ENCODE data around the gene OAS3.

Gene OAS3

DNA sequence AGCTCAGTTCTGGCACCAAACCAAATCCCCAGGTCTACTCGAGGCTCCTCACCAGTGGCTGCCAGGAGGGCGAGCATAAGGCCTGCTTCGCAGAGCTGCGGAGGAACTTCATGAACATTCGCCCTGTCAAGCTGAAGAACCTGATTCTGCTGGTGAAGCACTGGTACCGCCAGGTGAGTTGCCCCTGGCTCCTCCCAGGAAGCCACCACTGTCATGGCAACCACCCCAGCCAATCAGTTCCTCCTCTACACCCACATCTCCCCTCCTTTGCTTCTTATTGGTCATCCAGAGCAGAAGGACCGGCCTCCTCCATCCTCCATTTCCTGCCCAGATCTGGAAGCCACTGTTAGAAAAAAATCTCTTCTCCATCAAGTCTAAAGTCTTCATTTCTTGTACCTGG is 22.8 kb downstream of the OAS3 start:
- TF ChIP-seq, protein P1, sequence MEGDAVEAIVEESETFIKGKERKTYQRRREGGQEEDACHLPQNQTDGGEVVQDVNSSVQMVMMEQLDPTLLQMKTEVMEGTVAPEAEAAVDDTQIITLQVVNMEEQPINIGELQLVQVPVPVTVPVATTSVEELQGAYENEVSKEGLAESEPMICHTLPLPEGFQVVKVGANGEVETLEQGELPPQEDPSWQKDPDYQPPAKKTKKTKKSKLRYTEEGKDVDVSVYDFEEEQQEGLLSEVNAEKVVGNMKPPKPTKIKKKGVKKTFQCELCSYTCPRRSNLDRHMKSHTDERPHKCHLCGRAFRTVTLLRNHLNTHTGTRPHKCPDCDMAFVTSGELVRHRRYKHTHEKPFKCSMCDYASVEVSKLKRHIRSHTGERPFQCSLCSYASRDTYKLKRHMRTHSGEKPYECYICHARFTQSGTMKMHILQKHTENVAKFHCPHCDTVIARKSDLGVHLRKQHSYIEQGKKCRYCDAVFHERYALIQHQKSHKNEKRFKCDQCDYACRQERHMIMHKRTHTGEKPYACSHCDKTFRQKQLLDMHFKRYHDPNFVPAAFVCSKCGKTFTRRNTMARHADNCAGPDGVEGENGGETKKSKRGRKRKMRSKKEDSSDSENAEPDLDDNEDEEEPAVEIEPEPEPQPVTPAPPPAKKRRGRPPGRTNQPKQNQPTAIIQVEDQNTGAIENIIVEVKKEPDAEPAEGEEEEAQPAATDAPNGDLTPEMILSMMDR (IDR thresholded peaks at IDR 0.05): no peak
- TF ChIP-seq ZFX (IDR thresholded peaks at IDR 0.05; ENCODE audit: borderline replicate concordance): no peak

DNA sequence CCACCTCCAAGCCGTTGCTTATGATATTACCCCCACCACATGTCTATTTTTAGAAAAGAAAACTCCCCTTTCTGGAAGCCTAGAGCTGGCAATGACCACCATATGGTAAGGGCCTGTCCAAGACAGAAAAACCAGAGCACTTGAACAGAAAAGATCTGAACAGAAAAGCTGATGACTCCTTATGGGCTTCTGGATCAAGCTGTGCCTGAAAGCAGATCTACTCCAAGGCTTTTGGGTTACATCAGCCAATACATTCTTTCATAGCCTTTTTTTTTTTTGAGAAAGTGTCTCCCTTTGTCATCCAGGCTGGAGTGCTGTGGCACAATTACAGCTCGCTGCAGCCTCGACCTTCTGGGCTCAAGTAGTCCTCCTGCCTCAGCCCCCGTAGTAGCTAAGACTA is 23.3 kb downstream of the OAS3 start:
- H3K27ac ChIP-seq: no peak overlapping the region
- TF ChIP-seq, protein P1 (IDR thresholded peaks at IDR 0.05): no peak
- TF ChIP-seq ZFX (IDR thresholded peaks at IDR 0.05; ENCODE audit: borderline replicate concordance): no peak

More for the DNA sequence above, 22.8 kb downstream of the OAS3 start:
- no peak overlapping the region for H3K27ac ChIP-seq

DNA sequence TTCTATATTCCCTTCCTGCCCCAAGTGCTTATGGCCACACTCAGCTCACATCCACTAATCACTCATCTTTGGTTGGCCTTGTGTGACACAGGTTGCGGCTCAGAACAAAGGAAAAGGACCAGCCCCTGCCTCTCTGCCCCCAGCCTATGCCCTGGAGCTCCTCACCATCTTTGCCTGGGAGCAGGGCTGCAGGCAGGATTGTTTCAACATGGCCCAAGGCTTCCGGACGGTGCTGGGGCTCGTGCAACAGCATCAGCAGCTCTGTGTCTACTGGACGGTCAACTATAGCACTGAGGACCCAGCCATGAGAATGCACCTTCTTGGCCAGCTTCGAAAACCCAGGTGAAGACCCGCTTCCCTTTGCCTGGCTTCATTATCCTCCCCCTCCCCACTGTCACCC is 24.3 kb downstream of the OAS3 start:
- TF ChIP-seq, protein P1 (IDR thresholded peaks at IDR 0.05): no peak
- TF ChIP-seq ZFX (IDR thresholded peaks at IDR 0.05; ENCODE audit: borderline replicate concordance): no peak
- no peak overlapping the region for H3K27ac ChIP-seq

DNA sequence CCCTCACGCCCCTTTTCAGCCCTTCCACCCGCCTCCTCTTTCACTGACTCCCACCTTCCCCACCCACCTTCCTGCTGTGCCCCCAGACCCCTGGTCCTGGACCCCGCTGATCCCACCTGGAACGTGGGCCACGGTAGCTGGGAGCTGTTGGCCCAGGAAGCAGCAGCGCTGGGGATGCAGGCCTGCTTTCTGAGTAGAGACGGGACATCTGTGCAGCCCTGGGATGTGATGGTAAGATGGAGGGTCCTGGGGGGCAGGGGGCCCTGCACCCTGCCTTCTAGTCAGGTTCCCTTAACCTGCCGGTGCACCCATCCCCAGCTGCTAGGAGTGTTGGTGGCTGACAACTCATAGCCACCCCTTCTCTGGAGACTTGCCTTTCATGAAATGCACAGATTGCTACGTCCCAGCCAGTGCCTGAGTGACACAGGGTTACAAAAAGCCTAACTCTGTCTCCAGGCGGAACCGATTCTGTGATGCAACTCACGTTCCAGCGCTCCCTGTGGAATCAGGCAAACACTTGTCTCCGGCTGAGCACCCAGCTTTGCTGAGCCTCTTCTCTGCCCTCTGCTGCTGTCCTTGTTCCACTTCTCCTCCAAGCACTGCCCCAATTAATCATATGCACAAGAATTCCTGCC is 25.1 kb downstream of the OAS3 start:
- no peak for TF ChIP-seq ZFX (IDR thresholded peaks at IDR 0.05; ENCODE audit: borderline replicate concordance)

DNA sequence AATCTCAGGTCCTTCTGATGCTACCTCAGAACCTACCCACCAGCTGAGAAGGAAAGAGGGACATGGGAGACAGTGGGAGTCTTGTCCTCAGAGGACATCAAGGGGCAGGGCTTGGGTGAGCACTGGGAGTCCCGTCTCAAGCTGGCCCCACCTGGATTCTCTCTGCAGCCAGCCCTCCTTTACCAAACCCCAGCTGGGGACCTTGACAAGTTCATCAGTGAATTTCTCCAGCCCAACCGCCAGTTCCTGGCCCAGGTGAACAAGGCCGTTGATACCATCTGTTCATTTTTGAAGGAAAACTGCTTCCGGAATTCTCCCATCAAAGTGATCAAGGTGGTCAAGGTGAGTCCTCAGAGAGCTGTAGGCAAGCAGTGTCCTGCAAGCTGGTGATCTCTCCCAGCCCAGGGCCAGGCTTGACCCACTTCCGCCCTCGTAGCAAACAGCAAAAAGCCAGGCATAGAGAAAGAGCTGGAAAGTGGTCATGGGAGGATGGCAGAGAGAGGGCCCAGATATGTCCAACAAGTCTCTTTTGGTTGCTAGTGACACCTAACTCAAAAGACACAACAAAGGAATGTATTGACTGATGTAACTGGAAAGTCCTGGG is 25.9 kb downstream of the OAS3 start:
- TF ChIP-seq, protein P1 (IDR thresholded peaks at IDR 0.05): no peak
- TF ChIP-seq ZFX (IDR thresholded peaks at IDR 0.05; ENCODE audit: borderline replicate concordance): no peak
- H3K27ac ChIP-seq: no peak overlapping the region

More for the DNA sequence above, 25.1 kb downstream of the OAS3 start:
- H3K27ac ChIP-seq: no peak overlapping the region

DNA sequence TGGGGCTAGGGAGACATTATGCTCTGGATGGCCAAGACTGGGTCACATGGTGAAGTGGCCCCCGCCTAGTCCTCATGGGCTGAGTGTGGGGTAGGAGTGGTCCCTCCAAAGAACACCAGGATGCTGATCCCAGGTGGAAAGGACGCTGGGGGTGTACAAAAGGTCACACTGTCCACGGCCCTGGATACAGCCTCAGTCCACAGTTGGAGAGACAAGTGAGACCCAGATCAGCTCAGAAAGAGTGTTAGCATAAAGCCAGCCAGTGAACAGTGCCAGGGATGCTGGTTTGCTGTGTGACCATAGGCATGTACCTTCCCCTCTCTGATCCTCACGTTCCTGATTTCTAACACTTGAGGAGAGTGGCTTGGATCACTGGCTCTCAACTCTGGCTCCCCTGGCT is 26.6 kb downstream of the OAS3 start:
- H3K27ac ChIP-seq: no peak overlapping the region
- TF ChIP-seq, protein P1 (IDR thresholded peaks at IDR 0.05): no peak
- no peak for TF ChIP-seq ZFX (IDR thresholded peaks at IDR 0.05; ENCODE audit: borderline replicate concordance)

DNA sequence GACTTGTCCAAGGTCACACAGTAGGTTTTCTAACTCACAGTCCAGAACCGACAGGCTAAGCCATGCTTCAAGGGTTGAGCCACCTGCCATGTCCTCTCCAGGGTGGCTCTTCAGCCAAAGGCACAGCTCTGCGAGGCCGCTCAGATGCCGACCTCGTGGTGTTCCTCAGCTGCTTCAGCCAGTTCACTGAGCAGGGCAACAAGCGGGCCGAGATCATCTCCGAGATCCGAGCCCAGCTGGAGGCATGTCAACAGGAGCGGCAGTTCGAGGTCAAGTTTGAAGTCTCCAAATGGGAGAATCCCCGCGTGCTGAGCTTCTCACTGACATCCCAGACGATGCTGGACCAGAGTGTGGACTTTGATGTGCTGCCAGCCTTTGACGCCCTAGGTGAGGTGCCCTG is 27.4 kb downstream of the OAS3 start:
- no peak overlapping the region for H3K27ac ChIP-seq

More for the DNA sequence above, 27.4 kb downstream of the OAS3 start:
- TF ChIP-seq, protein P1 (IDR thresholded peaks at IDR 0.05): no peak
- no peak for TF ChIP-seq ZFX (IDR thresholded peaks at IDR 0.05; ENCODE audit: borderline replicate concordance)

Data from 22Rv1 (cell line).